NT2/D1 (cell line): ENCODE measurements around the gene RNF39.

Experiments
- SUZ12 ChIP-seq: IDR thresholded peaks from 2 replicates; pipeline ENCODE4 v1.6.1; 2011; ENCODE audit not compliant: insufficient read length, insufficient read depth; ENCODE audit errors: extremely low read depth
- YY1 ChIP-seq: IDR thresholded peaks from 2 replicates; pipeline ENCODE4 v1.6.1; 2011; ENCODE audit not compliant: insufficient read length, insufficient read depth
- ZNF274 ChIP-seq: IDR thresholded peaks from 2 replicates; pipeline ENCODE4 v1.6.1; 2011; ENCODE audit warnings: mild to moderate bottlenecking, low read depth, low read length

GRCh38 chr6:30075790-30076732 lies 492 bp upstream of the RNF39 start:
- TF ChIP-seq YY1 = no peak
- TF ChIP-seq SUZ12 = no peak
- no peak for TF ChIP-seq ZNF274
